Endothelial cell of umbilical vein (primary cell): Measurements from ENCODE around the gene PSKH1. TPM values are rescaled to one million over a fixed set of nuclear protein-coding genes. Genes with fewer than 3 reads are reported as not detected.
A peak's percentile ranks its signal among the peaks of the same experiment; 100 is the strongest.

Experiments
- BruUV-seq: library from RNA; stranded (reverse); fragments of 400-500 nt; replicated peaks from 2 replicates; lab custom pipeline; 2021; lab: Mats Ljungman, UMichigan
- CTCF ChIA-PET: fragments of 300-600, 350-600 bp; sonication (Branson Sonifier 250); formaldehyde crosslinking; loops from one replicate; lab custom pipeline; 2021; ENCODE audit warnings: antibody characterized with exemption, inconsistent platforms; lab: Charles Lee
- POLR2A ChIA-PET: fragments of 300-600, 350-600 bp; sonication (Branson Sonifier 250); formaldehyde crosslinking; loops from one replicate; lab custom pipeline; 2021; ENCODE audit warnings: antibody characterized with exemption, inconsistent platforms; lab: Charles Lee
- DNase-seq: peaks from one replicate; pipeline ENCODE4 v3.0.0-alpha.2; 2011; ENCODE audit warnings: low read depth, low spot score
- FAIRE-seq: peaks from 2 replicates; lab custom pipeline; 2011; peaks lifted over from hg19 to GRCh38; lab: Jason Lieb, UNC
- H2AFZ ChIP-seq: 2 replicates; pipeline ENCODE4 v1.6.0; 2012; ENCODE audit warnings: low read depth, low read length, control low read depth, inconsistent platforms
- H3K27ac ChIP-seq: 2 replicates; pipeline ENCODE4 v1.5.1; 2011; ENCODE audit warnings: low read depth, mild to moderate bottlenecking, control low read depth, low read length, moderate library complexity; ENCODE audit not compliant: insufficient read depth
- H3K27me3 ChIP-seq, 2 experiments: 2 replicates each; pipeline versions ENCODE4 v1.6.0 to v1.6.1; 2011; ENCODE audit warnings: low read length in 2 of 2, mixed read lengths in 1 of 2; ENCODE audit not compliant: control insufficient read depth in 2 of 2, insufficient read depth in 2 of 2
- H3K36me3 ChIP-seq, 2 experiments: 2 replicates in 1 of 2; 3 replicates in 1 of 2; pipeline ENCODE4 v1.5.1; 2011; ENCODE audit warnings: low read length in 2 of 2, mild to moderate bottlenecking in 1 of 2, moderate library complexity in 1 of 2; ENCODE audit not compliant: control insufficient read depth in 2 of 2, insufficient read depth in 2 of 2; ENCODE audit errors: extremely low read depth in 1 of 2
- H3K4me1 ChIP-seq: 3 replicates; pipeline ENCODE4 v1.5.1; 2011; ENCODE audit warnings: mild to moderate bottlenecking, low read length; ENCODE audit not compliant: control insufficient read depth, insufficient read depth; ENCODE audit errors: extremely low read depth
- H3K4me2 ChIP-seq: 2 replicates; pipeline ENCODE4 v1.6.1; 2011; ENCODE audit warnings: low read length, control low read depth, mixed read lengths; ENCODE audit not compliant: insufficient read depth
- H3K4me3 ChIP-seq, 3 experiments: fragments of 200-600 bp in 1 of 3; sonication (generic), shearing (Covaris generic) in 1 of 3; replicated peaks in 1 of 3; 2 replicates each; pipeline ENCODE4 v1.5.1; 2011 to 2016; ENCODE audit warnings: control low read depth in 3 of 3, low read length in 3 of 3, mild to moderate bottlenecking in 2 of 3, inconsistent platforms in 1 of 3, low read depth in 1 of 3, moderate library complexity in 1 of 3; ENCODE audit not compliant: insufficient read depth in 1 of 3
- H3K79me2 ChIP-seq: 2 replicates; pipeline ENCODE4 v1.6.0; 2012; ENCODE audit warnings: low read length, inconsistent platforms; ENCODE audit not compliant: control insufficient read depth, insufficient read depth
- H3K9ac ChIP-seq: replicated peaks from 2 replicates; pipeline ENCODE3; 2011; ENCODE audit warnings: low read length, control low read depth; ENCODE audit not compliant: insufficient read depth; ENCODE audit errors: extremely low read depth
- H3K9me1 ChIP-seq: replicated peaks from 3 replicates; pipeline ENCODE4 v1.6.0; 2011; ENCODE audit warnings: mild to moderate bottlenecking, low read length; ENCODE audit not compliant: control insufficient read depth, insufficient read depth; ENCODE audit errors: extremely low read depth
- H3K9me3 ChIP-seq: replicated peaks from 2 replicates; pipeline ENCODE4 v1.5.1; 2012; ENCODE audit warnings: low read length, inconsistent platforms; ENCODE audit not compliant: control insufficient read depth, insufficient read depth
- H4K20me1 ChIP-seq: replicated peaks from 2 replicates; pipeline ENCODE3; 2011; ENCODE audit warnings: mild to moderate bottlenecking, low read length; ENCODE audit not compliant: control insufficient read depth, insufficient read depth; ENCODE audit errors: extremely low read depth
- FOS ChIP-seq: IDR thresholded peaks from 2 replicates; pipeline ENCODE4 v1.6.1; 2011; ENCODE audit warnings: mild to moderate bottlenecking, low read length, moderate library complexity, borderline replicate concordance; ENCODE audit not compliant: insufficient read depth
- MAX ChIP-seq: IDR thresholded peaks from 2 replicates; pipeline ENCODE4 v1.6.1; 2011; ENCODE audit not compliant: insufficient read depth, insufficient read length
- MYC ChIP-seq: IDR thresholded peaks from one replicate; pipeline ENCODE4 v1.6.1; 2011; ENCODE audit warnings: mild to moderate bottlenecking, low read depth, low read length
- POLR2A ChIP-seq: IDR thresholded peaks from 2 replicates; pipeline ENCODE4 v1.6.1; 2012; ENCODE audit warnings: low read depth, mild to moderate bottlenecking, control low read depth, low read length
- POLR2AphosphoS5 ChIP-seq: IDR thresholded peaks from 2 replicates; pipeline ENCODE4 v1.6.1; 2012; ENCODE audit warnings: low read depth, mild to moderate bottlenecking, control low read depth, low read length, moderate library complexity; ENCODE audit not compliant: insufficient read depth
- dilution Hi-C: fragments of 300-500 bp; cut with MboI; formaldehyde crosslinking; loops from one replicate; pipeline ENCODE4 v1.15.0; 2019; ENCODE audit warnings: low sequenced_read_pairs; ENCODE audit not compliant: extremely low pct_ligation_motif_present
- intact Hi-C: fragments of 100-400 bp; cut with micrococcal nuclease; formaldehyde crosslinking; loops from one replicate; pipeline ENCODE4 v1.10.0; 2022
- polyA plus RNA-seq, 4 experiments: library from polyadenylated mRNA; depleted of rRNA in 3 of 4; stranded (reverse) in 3 of 4; unstranded in 1 of 4; fragments of >200 nt; gene quantifications; 2 replicates each; pipeline versions ENCODE4 v1.2.1 to v1.2.3, GENCODE V29; 2011 to 2012; ENCODE audit warnings: missing spikeins in 1 of 4
- total RNA-seq: library from RNA; stranded (reverse); gene quantifications from 2 replicates; pipeline ENCODE4 v1.2.3, GENCODE V29; 2021

The PSKH1 gene
- total and polyA plus RNA-seq, 2 donors (not counting 3 experiments of a cell fraction or from before 2014, with no cell fraction given): 25.9 to 42.6 TPM

GRCh38 chr16:67846320-67847063, 46.6 kb upstream of the PSKH1 start, which contains the start of gene NUTF2:
NUTF2 (plus strand) TSS chr16:67846933; CDS start chr16:67865131, 18,198 bp downstream.
- H3K4me3 ChIP-seq: peak within 1 kb of the TSS; percentile 71 to 81 (median 74)
- intact Hi-C loops (loop anchor here (1.0 to 2.0 kb wide), 5 partner anchors 13 to 174 kb away; partner anchors contain the start of genes EDC4 and PSKH1), dilution Hi-C loops (no loop called here)
- H3K4me2 ChIP-seq: peak within 1 kb of the TSS; percentile 79
- no peaks in the 10 kb centered on the region for H3K9me1 ChIP-seq
- no TSS peak for BruUV-seq
- no peaks in the 10 kb centered on the region for H3K9me3 ChIP-seq
- H4K20me1 ChIP-seq: peaks cover 3% of the 10 kb centered on the region
- peaks cover 32% of the 10 kb centered on the region for H3K4me1 ChIP-seq
- peak within 1 kb of the TSS; percentile 74 for H2AFZ ChIP-seq
- H3K27me3 ChIP-seq: no peaks in the 10 kb centered on the region
- peak; percentile 93 for DNase-seq
- TF ChIP-seq FOS (no peak), POLR2A (peak; percentile 76), MAX (peak; percentile 3), MYC (peak; percentile 85), POLR2AphosphoS5 (peak; percentile 88)
- CTCF ChIA-PET: interaction anchor here (0.8 to 4.6 kb wide), 8 partner anchors 13 to 178 kb away, joined by 3 to 32 read pairs (median 6); no protein-coding TSS in a partner anchor
- H3K9ac ChIP-seq: peak within 1 kb of the TSS; percentile 93
- POLR2A ChIA-PET: interaction anchor here (1.1 to 1.6 kb wide), 2 partner anchors 27 to 31 kb away, joined by 3 to 4 read pairs; partner anchors contain the start of gene EDC4
- H3K36me3 ChIP-seq: peaks cover 0 to 3% of the 10 kb centered on the region in 2 experiments
- peak; percentile 87 for FAIRE-seq
- peak within 1 kb of the TSS; percentile 79 for H3K27ac ChIP-seq
- peaks cover 64% of the 10 kb centered on the region for H3K79me2 ChIP-seq
